ENCODE measurements around the gene ERGIC1.

Gene ERGIC1

GRCh38 chr5:172985596-172985995 lies 151.5 kb downstream of the ERGIC1 start:
- peak overlapping the region; percentile 86; the same call in 1 of the 2 replicates for H3K27ac ChIP-seq
- TF ChIP-seq CTCF (conservative IDR thresholded peaks at IDR 0.05) = no peak

GRCh38 chr5:172988276-172988675 lies 154.2 kb downstream of the ERGIC1 start:
- no peak overlapping the region for H3K27ac ChIP-seq
- no peak for TF ChIP-seq CTCF (conservative IDR thresholded peaks at IDR 0.05)

GRCh38 chr5:172990776-172991175 lies 156.7 kb downstream of the ERGIC1 start:
- no peak overlapping the region for H3K27ac ChIP-seq
- TF ChIP-seq CTCF (conservative IDR thresholded peaks at IDR 0.05) = no peak

- H3K27ac ChIP-seq = no peak overlapping the region
- no peak for TF ChIP-seq CTCF (conservative IDR thresholded peaks at IDR 0.05)
Measured at GRCh38 chr5:172994405-172994804, 160.4 kb downstream of the ERGIC1 start.

GRCh38 chr5:172999372-172999973 lies 165.4 kb downstream of the ERGIC1 start:
- TF ChIP-seq CTCF (conservative IDR thresholded peaks at IDR 0.05) = no peak
- H3K27ac ChIP-seq = peak overlapping the region; percentile 75

GRCh38 chr5:172999974-173000373 lies 165.9 kb downstream of the ERGIC1 start:
- H3K27ac ChIP-seq = peak overlapping the region; percentile 75
- no peak for TF ChIP-seq CTCF (conservative IDR thresholded peaks at IDR 0.05)

GRCh38 chr5:173001229-173001841 lies 167.3 kb downstream of the ERGIC1 start:
- H3K27ac ChIP-seq = peak overlapping the region; percentile 75
- TF ChIP-seq CTCF (conservative IDR thresholded peaks at IDR 0.05) = no peak

Measured in VCaP (cell line).